K562 (cell line): ENCODE results near the gene EDEM1. TPM values are rescaled to one million over a fixed set of nuclear protein-coding genes. Genes with fewer than 3 reads are reported as not detected.
A peak's percentile ranks its signal among the peaks of the same experiment; 100 is the strongest.

ENCODE experiments used
- ATAC-seq: fragments of 200-7000 bp; cut with Tn5 transposase; 3 replicates; pipeline ENCODE4 v1.9.1; 2020; ENCODE audit warnings: moderate library complexity
- BruUV-seq: library from RNA; stranded (reverse); fragments of 400-500 nt; replicated peaks from 2 replicates; lab custom pipeline; 2021; lab: Mats Ljungman, UMichigan
- CTCF ChIA-PET: fragments of 300-600 bp; formaldehyde crosslinking; extraction: SDS; loops from one replicate; lab custom pipeline; 2021; ENCODE audit warnings: low intra/inter-chr PET ratio; lab: Yijun Ruan, JAX
- POLR2A ChIA-PET: fragments of 300-600, 350-650 bp; sonication (Branson Sonifier 250); formaldehyde crosslinking; extraction: SDS; loops from one replicate; lab custom pipeline; 2021; ENCODE audit warnings: antibody characterized with exemption, inconsistent platforms; lab: Yijun Ruan, JAX
- DNase-seq, 4 experiments: peaks; one replicate each; pipeline versions ENCODE4 v3.0.0 to v3.0.0-alpha.2; 2011 to 2018; ENCODE audit warnings: low spot score in 3 of 4, mixed read lengths in 3 of 4; ENCODE audit errors: extremely low read depth in 1 of 4
- FAIRE-seq: peaks from 2 replicates; lab custom pipeline; 2011; peaks lifted over from hg19 to GRCh38; lab: Jason Lieb, UNC
- H2AFZ ChIP-seq: 2 replicates; pipeline ENCODE4 v1.6.0; 2011; ENCODE audit warnings: low read depth, low read length, control low read depth, inconsistent platforms
- H3K27ac ChIP-seq: fragments of 200-600 bp; 3 replicates; pipeline ENCODE4 v1.8.0; 2011; ENCODE audit warnings: low read depth, mild to moderate bottlenecking, control low read depth, inconsistent platforms, low read length, moderate library complexity, mixed read lengths; ENCODE audit errors: extremely low read depth
- H3K27me3 ChIP-seq, 2 experiments: fragments of 300-600 bp in 1 of 2; 2 replicates in 1 of 2; 3 replicates in 1 of 2; pipeline versions ENCODE4 v1.6.0 to v1.8.0; 2011; ENCODE audit warnings: inconsistent platforms in 2 of 2, low read length in 2 of 2, mild to moderate bottlenecking in 1 of 2, mixed read lengths in 1 of 2, moderate library complexity in 1 of 2; ENCODE audit not compliant: control insufficient read depth in 2 of 2, insufficient read depth in 2 of 2
- H3K36me3 ChIP-seq: fragments of 300-600 bp; 3 replicates; pipeline ENCODE4 v1.8.0; 2011; ENCODE audit warnings: mild to moderate bottlenecking, low read length, inconsistent platforms; ENCODE audit not compliant: control insufficient read depth, insufficient read depth
- H3K4me1 ChIP-seq, 2 experiments: fragments of 200-600 bp in 1 of 2; replicated peaks in 1 of 2; 2 replicates in 1 of 2; 3 replicates in 1 of 2; pipeline versions ENCODE4 v1.5.1 to v1.8.0; 2011; ENCODE audit warnings: inconsistent platforms in 2 of 2, low read length in 2 of 2, mild to moderate bottlenecking in 1 of 2, mixed read lengths in 1 of 2, moderate library complexity in 1 of 2; ENCODE audit not compliant: control insufficient read depth in 2 of 2, insufficient read depth in 2 of 2
- H3K4me2 ChIP-seq: 2 replicates; pipeline ENCODE4 v1.6.1; 2011; ENCODE audit warnings: low read length, control low read depth, inconsistent platforms, mixed read lengths; ENCODE audit not compliant: insufficient read depth
- H3K4me3 ChIP-seq: fragments of 200-600 bp; sonication (generic), shearing (Covaris generic); 2 replicates; pipeline ENCODE4 v1.5.1; 2016; ENCODE audit warnings: control low read depth, inconsistent platforms
- H3K79me2 ChIP-seq: fragments of 200-600 bp; 3 replicates; pipeline ENCODE4 v1.8.0; 2011; ENCODE audit warnings: low read length, inconsistent platforms; ENCODE audit not compliant: control insufficient read depth, insufficient read depth
- H3K9ac ChIP-seq, 2 experiments: 2 replicates each; pipeline versions ENCODE4 v1.6.0 to v1.6.1; 2011; ENCODE audit warnings: low read depth in 2 of 2, low read length in 2 of 2, control low read depth in 1 of 2, inconsistent platforms in 1 of 2, mild to moderate bottlenecking in 1 of 2, mixed read lengths in 1 of 2; ENCODE audit not compliant: insufficient read depth in 1 of 2
- H3K9me1 ChIP-seq: one replicate; pipeline ENCODE4 v1.6.0; 2011; ENCODE audit warnings: inconsistent platforms, mild to moderate bottlenecking, low read length, moderate library complexity; ENCODE audit not compliant: control insufficient read depth, insufficient read depth
- H3K9me3 ChIP-seq: replicated peaks from 2 replicates; pipeline ENCODE4 v1.5.1; 2011; ENCODE audit warnings: low read depth, low read length, inconsistent platforms; ENCODE audit not compliant: control insufficient read depth, insufficient read depth
- H4K20me1 ChIP-seq: replicated peaks from 2 replicates; pipeline ENCODE4 v1.6.1; 2011; ENCODE audit warnings: low read length, inconsistent platforms, mixed read lengths; ENCODE audit not compliant: control insufficient read depth, insufficient read depth
- CBX2 ChIP-seq: fragments of 200-600 bp; sonication (generic); IDR thresholded peaks from one replicate; pipeline ENCODE4 v1.6.1; 2012; ENCODE audit warnings: mild to moderate bottlenecking, low read length, inconsistent platforms; ENCODE audit not compliant: insufficient read depth, poor library complexity, severe bottlenecking
- ESRRB ChIP-seq: fragments of 250-450 bp; sonication (Bioruptor Pico); IDR thresholded peaks from 2 replicates; pipeline ENCODE4 v1.5.0; 2020; ENCODE audit warnings: mild to moderate bottlenecking, moderate library complexity, borderline replicate concordance
- LEF1 ChIP-seq: fragments of 450-650 bp; IDR thresholded peaks from 2 replicates; pipeline ENCODE4 v1.6.1; 2016; ENCODE audit warnings: mild to moderate bottlenecking
- SLC30A9 ChIP-seq: fragments of 250-450 bp; sonication (Bioruptor Pico); IDR thresholded peaks from 2 replicates; pipeline ENCODE4 v1.8.0; 2022; ENCODE audit warnings: mild to moderate bottlenecking, moderate library complexity
- TFE3 ChIP-seq: fragments of 450-650 bp; formaldehyde crosslinking; IDR thresholded peaks from 2 replicates; pipeline ENCODE4 v1.4.0; 2020; ENCODE audit warnings: mild to moderate bottlenecking, mixed read lengths
- UBTF ChIP-seq, 2 experiments: IDR thresholded peaks; 2 replicates each; pipeline ENCODE4 v1.6.1; 2012; ENCODE audit warnings: improper control_type of control experiment in 2 of 2, low read depth in 2 of 2, low read length in 2 of 2, borderline replicate concordance in 1 of 2
- ZBTB26 ChIP-seq: fragments of 450-650 bp; formaldehyde crosslinking; IDR thresholded peaks from 2 replicates; pipeline ENCODE4 v1.4.0; 2022; ENCODE audit warnings: missing genetic modification characterization
- ZNF24 ChIP-seq: fragments of 450-650 bp; IDR thresholded peaks from 2 replicates; pipeline ENCODE4 v1.6.1; 2016
- WGBS: fragments of 100-300 bp; shearing (Covaris generic); methylation state at CpG from one replicate; pipeline ENCODE4 v1.1.6; 2016; ENCODE audit warnings: low coverage, mixed read lengths; ENCODE audit not compliant: insufficient coverage; ENCODE audit errors: missing lambda C conversion rate; 5-methylcytosine and 5-hydroxymethylcytosine counted together
- in situ Hi-C: fragments of 300-500 bp; cut with MboI; formaldehyde crosslinking; loops from 4 replicates; pipeline ENCODE4 v1.15.0; 2018; ENCODE audit warnings: inconsistent platforms, mixed read lengths
- intact Hi-C: fragments of 100-400 bp; cut with micrococcal nuclease; formaldehyde crosslinking; loops from 2 replicates; pipeline ENCODE4 v1.14.2; 2022
- polyA plus RNA-seq, 8 experiments: library from polyadenylated mRNA; depleted of rRNA in 4 of 8; stranded (reverse) in 5 of 8; unstranded in 3 of 8; fragments of >200 nt; fragmentation: Nextera tagmentation in 2 of 8; fragmentation: Illumina TruSeq in 1 of 8; extraction: Ambion mirVana in 2 of 8; extraction: Trizol in 1 of 8; gene quantifications; 2 replicates each; pipeline versions ENCODE4 v1.2.1 to v1.2.3, GENCODE V29; 2011 to 2014; ENCODE audit warnings: inconsistent platforms in 1 of 8, missing spikeins in 1 of 8
- total RNA-seq, 7 experiments: library from RNA; depleted of rRNA in 6 of 7; stranded (reverse); fragments of >200 nt in 6 of 7; fragmentation: Illumina TruSeq in 2 of 7; extraction: Trizol in 2 of 7; gene quantifications; 2 replicates each; pipeline versions ENCODE4 v1.2.1 to v1.2.3, GENCODE V29; 2011 to 2021; ENCODE audit warnings: low replicate concordance in 1 of 7

Gene EDEM1
- total and polyA plus RNA-seq, 9 of the 15 experiments (the other 6 are each of a cell fraction or from before 2014, with no cell fraction given) = 6.2 to 36.7 (median 14.3) TPM

DNA sequence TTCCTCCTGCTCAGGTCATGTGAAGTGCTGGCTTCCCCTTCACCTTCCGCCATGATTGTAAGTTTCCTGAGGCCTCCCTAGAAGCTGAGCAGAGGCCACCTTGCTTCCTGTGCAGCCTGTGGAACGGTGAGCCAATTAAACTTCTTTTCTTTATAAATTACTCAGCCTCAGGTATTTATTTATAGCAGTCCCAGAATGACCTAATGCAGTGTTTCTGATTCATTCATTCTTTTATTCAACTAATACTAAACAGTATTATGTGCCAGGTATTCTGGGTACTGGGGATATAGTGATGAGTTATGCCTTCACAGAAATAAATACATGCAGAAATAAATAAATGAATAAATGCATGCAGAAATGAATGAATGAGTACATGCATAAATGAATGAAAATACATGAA is 41.9 kb downstream of the EDEM1 start:
- peaks cover 39 to 65% of the 10 kb centered on the region in 2 experiments; a peak in 4 of 5 replicates for H3K27me3 ChIP-seq
- ATAC-seq = no peak
- 0% methylated on average over 2 of the region's 2 CpGs for WGBS
- H4K20me1 ChIP-seq = no peaks in the 10 kb centered on the region
- H3K79me2 ChIP-seq = no peaks in the 10 kb centered on the region
- H3K4me3 ChIP-seq = no peak overlapping the region
- intact Hi-C loops (loop anchor here (10.0 kb wide), 3 partner anchors 195 to 515 kb away; no protein-coding TSS in a partner anchor), in situ Hi-C loops (no loop called here)
- CTCF ChIA-PET = no interaction called here
- H3K9ac ChIP-seq = no peak overlapping the region
- no peaks in the 10 kb centered on the region for H3K9me3 ChIP-seq
- H3K36me3 ChIP-seq = no peaks in the 10 kb centered on the region
- no peak for DNase-seq
- FAIRE-seq = no peak
- no peak overlapping the region for H3K4me2 ChIP-seq
- BruUV-seq = no TSS peak
- no peaks in the 10 kb centered on the region for H3K4me1 ChIP-seq
- TF ChIP-seq LEF1 (no peak), SLC30A9 (CRISPR knock-in tag) (no peak), ESRRB (CRISPR knock-in tag) (no peak), ZNF24 (0 out of 2 replicates have a peak, but pooled peaks have one; percentile 19)
- no peak overlapping the region for H2AFZ ChIP-seq
- no peaks in the 10 kb centered on the region for H3K9me1 ChIP-seq
- POLR2A ChIA-PET = no interaction called here
- no peak overlapping the region for H3K27ac ChIP-seq

- Histone ChIP-seq H3K9me3 (no peaks in the 10 kb centered on the region), H3K36me3 (no peaks in the 10 kb centered on the region), H3K9me1 (no peaks in the 10 kb centered on the region), H3K9ac (no peak overlapping the region), H3K27me3 (peaks cover 51 to 77% of the 10 kb centered on the region in 2 experiments; a peak in 4 of 5 replicates), H4K20me1 (no peaks in the 10 kb centered on the region), H3K4me1 (no peaks in the 10 kb centered on the region), H3K4me3 (no peak overlapping the region), H3K79me2 (no peaks in the 10 kb centered on the region), H3K4me2 (no peak overlapping the region), H2AFZ (no peak overlapping the region), H3K27ac (no peak overlapping the region)
- DNase-seq (no peak), ATAC-seq (no peak), FAIRE-seq (peak; percentile 26)
- no TSS peak for BruUV-seq
- ChIA-PET CTCF (no interaction called here), POLR2A (interaction anchor here (1.2 kb wide), 1 partner anchor 20 kb away, joined by 3 read pairs; no protein-coding TSS in a partner anchor)
- intact Hi-C loops (no loop called here), in situ Hi-C loops (no loop called here)
- WGBS = 0% methylated on average over 6 of the region's 6 CpGs
- TF ChIP-seq UBTF (IDR thresholded peaks at IDR 0.05; ENCODE audit: borderline replicate concordance in 1 of 2, low read depth in 2 of 2, low read length in 2 of 2) (no peak), TFE3 (peak; percentile 64), ZBTB26 (CRISPR knock-in tag) (no peak), CBX2 (peak; percentile 23)
Observed at GRCh38 chr3:5231074-5231473, 43.6 kb downstream of the EDEM1 start.
